NB4 (cell line): ENCODE data around the gene DUSP19.

ENCODE experiments used
- MYC ChIP-seq: IDR thresholded peaks from 2 replicates; pipeline ENCODE4 v1.6.1; 2011; ENCODE audit warnings: low read depth, low read length
- TF ChIP-seq, protein P1 (sequence below): IDR thresholded peaks from one replicate; pipeline ENCODE4 v1.5.1; 2012; ENCODE audit warnings: low read depth, low read length

DNA sequence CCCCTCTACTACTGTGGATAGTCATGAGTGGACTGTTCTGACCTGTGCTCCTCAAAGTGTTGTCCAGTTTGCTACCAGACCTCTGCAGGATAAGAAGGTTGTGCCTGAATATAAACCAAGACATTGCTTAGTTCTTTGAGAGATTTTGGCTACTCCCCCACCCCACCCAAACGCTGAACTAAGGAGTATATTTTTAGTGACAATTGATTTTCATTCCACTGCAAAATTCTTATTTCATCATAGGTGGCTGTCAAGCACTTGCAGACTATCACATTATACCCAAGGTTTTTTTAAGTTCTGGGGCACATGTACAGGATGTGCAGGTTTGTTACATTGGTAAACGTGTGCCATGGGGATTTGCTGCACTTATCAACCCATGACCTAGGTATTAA lies 13.4 kb downstream of the DUSP19 start:
- TF ChIP-seq, protein P1, sequence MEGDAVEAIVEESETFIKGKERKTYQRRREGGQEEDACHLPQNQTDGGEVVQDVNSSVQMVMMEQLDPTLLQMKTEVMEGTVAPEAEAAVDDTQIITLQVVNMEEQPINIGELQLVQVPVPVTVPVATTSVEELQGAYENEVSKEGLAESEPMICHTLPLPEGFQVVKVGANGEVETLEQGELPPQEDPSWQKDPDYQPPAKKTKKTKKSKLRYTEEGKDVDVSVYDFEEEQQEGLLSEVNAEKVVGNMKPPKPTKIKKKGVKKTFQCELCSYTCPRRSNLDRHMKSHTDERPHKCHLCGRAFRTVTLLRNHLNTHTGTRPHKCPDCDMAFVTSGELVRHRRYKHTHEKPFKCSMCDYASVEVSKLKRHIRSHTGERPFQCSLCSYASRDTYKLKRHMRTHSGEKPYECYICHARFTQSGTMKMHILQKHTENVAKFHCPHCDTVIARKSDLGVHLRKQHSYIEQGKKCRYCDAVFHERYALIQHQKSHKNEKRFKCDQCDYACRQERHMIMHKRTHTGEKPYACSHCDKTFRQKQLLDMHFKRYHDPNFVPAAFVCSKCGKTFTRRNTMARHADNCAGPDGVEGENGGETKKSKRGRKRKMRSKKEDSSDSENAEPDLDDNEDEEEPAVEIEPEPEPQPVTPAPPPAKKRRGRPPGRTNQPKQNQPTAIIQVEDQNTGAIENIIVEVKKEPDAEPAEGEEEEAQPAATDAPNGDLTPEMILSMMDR = no peak
- no peak for TF ChIP-seq MYC
